ENCODE results near the gene SUMO3.

DNA sequence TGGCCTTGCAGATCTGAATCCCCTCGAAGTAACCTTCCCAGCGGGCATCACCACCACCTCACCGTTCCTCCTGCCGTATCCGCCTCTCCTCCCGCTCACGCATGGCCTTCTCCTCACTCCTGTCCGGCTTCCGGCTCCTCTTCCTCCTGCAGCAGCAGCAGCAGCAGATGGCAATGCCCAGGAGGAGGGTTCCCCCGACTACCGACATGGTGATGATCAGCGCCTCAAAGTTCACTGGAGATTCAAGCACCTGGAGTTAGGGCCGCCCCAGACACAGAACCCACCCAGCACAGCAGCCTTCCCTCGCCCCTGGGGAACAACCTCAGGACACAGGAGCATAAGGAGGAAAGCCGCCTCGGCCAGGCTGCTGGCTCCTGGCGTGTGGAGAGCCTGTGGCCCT lies 38.3 kb upstream of the SUMO3 start:
- TF ChIP-seq, protein P1, sequence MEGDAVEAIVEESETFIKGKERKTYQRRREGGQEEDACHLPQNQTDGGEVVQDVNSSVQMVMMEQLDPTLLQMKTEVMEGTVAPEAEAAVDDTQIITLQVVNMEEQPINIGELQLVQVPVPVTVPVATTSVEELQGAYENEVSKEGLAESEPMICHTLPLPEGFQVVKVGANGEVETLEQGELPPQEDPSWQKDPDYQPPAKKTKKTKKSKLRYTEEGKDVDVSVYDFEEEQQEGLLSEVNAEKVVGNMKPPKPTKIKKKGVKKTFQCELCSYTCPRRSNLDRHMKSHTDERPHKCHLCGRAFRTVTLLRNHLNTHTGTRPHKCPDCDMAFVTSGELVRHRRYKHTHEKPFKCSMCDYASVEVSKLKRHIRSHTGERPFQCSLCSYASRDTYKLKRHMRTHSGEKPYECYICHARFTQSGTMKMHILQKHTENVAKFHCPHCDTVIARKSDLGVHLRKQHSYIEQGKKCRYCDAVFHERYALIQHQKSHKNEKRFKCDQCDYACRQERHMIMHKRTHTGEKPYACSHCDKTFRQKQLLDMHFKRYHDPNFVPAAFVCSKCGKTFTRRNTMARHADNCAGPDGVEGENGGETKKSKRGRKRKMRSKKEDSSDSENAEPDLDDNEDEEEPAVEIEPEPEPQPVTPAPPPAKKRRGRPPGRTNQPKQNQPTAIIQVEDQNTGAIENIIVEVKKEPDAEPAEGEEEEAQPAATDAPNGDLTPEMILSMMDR (IDR thresholded peaks at IDR 0.05) = no peak
- no peak for TF ChIP-seq POLR2A (IDR thresholded peaks at IDR 0.05)
